PFSK-1 (cell line): Measurements from ENCODE around the gene PRPF6.

Source experiments
- FOXP2 ChIP-seq: optimal IDR thresholded peaks from 2 replicates; pipeline ENCODE3; 2011; ENCODE audit warnings: borderline replicate concordance, control low read depth, inconsistent platforms; ENCODE audit not compliant: insufficient read depth; ENCODE audit errors: extremely low read length, extremely low read depth
- POLR2AphosphoS5 ChIP-seq: IDR thresholded peaks from 2 replicates; pipeline ENCODE4 v1.6.1; 2012; ENCODE audit warnings: low read depth, mild to moderate bottlenecking, control low read depth, low read length, moderate library complexity
- SIN3A ChIP-seq: IDR thresholded peaks from 2 replicates; pipeline ENCODE4 v1.6.1; 2012; ENCODE audit warnings: mild to moderate bottlenecking, low read length, moderate library complexity, borderline replicate concordance; ENCODE audit not compliant: insufficient read depth
- TAF1 ChIP-seq: IDR thresholded peaks from 2 replicates; pipeline ENCODE4 v1.6.1; 2012; ENCODE audit warnings: low read length, control low read depth, borderline replicate concordance; ENCODE audit not compliant: insufficient read depth
- TF ChIP-seq, protein P1 (sequence below), 2 experiments: IDR thresholded peaks; 2 replicates each; pipeline versions ENCODE4 v1.6.1 to v1.8.0; 2011 to 2012; ENCODE audit warnings: low read depth in 2 of 2, low read length in 2 of 2, control low read depth in 1 of 2, inconsistent platforms in 1 of 2, mild to moderate bottlenecking in 1 of 2, moderate library complexity in 1 of 2; ENCODE audit not compliant: insufficient read depth in 1 of 2

DNA sequence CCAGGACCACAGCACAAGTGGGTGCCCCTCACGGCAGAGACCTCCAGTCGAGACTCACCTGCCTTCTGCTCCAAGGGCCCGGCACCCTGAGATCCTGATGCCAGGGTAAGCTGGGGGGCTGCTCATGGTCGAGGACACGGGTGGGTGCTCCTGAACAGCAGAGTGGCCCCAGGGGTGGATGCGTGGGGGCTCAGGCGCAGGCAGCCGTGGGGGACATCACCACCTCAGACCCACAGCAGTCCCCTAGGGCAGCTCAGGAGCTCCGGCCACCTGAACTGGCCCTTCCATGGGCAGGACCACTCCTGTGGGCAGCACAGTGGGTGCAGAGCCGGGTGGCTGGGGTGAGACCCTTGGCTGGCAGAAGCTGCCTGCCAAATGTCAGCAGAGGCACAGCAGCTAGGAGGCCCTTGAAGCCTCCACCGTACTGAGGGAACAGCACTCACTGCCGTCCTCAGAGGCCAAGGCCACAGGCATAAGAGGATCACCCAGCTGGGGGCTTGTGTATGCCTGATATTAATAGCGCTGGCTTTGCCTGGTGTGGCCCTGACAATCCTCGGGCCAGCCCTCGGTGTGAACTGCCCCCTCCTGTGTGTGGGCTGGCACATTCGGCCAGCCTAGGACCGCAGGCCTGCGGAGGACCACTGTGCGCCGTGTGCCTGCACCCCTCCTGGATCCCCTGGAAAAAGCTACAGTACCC is 30.1 kb upstream of the PRPF6 start:
- TF ChIP-seq, protein P1, sequence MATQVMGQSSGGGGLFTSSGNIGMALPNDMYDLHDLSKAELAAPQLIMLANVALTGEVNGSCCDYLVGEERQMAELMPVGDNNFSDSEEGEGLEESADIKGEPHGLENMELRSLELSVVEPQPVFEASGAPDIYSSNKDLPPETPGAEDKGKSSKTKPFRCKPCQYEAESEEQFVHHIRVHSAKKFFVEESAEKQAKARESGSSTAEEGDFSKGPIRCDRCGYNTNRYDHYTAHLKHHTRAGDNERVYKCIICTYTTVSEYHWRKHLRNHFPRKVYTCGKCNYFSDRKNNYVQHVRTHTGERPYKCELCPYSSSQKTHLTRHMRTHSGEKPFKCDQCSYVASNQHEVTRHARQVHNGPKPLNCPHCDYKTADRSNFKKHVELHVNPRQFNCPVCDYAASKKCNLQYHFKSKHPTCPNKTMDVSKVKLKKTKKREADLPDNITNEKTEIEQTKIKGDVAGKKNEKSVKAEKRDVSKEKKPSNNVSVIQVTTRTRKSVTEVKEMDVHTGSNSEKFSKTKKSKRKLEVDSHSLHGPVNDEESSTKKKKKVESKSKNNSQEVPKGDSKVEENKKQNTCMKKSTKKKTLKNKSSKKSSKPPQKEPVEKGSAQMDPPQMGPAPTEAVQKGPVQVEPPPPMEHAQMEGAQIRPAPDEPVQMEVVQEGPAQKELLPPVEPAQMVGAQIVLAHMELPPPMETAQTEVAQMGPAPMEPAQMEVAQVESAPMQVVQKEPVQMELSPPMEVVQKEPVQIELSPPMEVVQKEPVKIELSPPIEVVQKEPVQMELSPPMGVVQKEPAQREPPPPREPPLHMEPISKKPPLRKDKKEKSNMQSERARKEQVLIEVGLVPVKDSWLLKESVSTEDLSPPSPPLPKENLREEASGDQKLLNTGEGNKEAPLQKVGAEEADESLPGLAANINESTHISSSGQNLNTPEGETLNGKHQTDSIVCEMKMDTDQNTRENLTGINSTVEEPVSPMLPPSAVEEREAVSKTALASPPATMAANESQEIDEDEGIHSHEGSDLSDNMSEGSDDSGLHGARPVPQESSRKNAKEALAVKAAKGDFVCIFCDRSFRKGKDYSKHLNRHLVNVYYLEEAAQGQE (IDR thresholded peaks at IDR 0.05; ENCODE audit: insufficient read depth in 1 of 2, low read depth in 2 of 2, low read length in 2 of 2): no peak
- TF ChIP-seq TAF1 (no peak), POLR2AphosphoS5 (no peak), SIN3A (no peak), FOXP2 (no peak)
